CD4-positive, alpha-beta T cell treated with Interleukin-17A for 1 hour (primary cell): ENCODE data around the gene PSMC3.

ENCODE experiments used
- DNase-seq: peaks from one replicate; pipeline ENCODE4 v3.0.0-alpha.2; 2020

PSMC3 gene

DNA sequence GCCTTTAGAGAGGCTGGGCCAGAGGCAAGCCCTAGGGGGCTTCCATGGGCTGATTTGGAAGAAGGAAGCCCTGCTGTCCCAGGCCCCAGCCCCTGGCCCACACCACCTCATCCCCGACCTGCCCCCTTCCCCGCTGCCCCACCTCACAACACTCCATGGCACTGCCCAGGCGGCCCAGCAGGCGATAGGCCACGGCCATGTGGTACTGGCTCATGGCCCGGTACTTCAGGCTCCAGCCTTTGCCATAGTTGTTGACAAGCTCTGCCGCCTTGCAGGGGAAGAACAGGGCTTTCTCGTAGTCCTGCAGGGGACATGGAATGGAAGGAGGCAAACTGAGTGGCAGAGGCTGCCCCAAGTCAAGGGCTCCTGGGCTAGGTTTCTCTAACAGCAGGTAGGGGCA lies 16.3 kb upstream of the PSMC3 start:
- no peak for DNase-seq

DNA sequence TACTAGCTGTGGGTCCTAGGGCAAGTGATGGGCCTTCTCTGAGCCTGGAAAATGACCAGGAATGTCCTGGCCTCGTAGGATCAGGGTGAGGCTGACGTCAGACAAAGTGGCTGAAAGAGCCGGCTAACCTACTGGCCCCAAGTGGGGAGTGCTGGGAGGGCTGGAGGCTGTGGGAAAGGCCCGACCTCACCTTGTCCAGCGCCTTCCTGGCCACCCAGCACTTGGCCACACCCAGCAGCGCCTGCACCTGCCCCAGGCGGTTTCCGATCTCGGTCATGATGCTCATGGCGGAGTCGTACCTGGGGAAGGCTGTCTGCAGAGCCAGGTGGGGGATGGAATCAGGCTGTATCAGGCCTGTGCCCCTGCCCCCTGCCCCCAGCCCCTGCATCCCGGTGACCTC lies 15.2 kb upstream of the PSMC3 start:
- DNase-seq: no peak

DNA sequence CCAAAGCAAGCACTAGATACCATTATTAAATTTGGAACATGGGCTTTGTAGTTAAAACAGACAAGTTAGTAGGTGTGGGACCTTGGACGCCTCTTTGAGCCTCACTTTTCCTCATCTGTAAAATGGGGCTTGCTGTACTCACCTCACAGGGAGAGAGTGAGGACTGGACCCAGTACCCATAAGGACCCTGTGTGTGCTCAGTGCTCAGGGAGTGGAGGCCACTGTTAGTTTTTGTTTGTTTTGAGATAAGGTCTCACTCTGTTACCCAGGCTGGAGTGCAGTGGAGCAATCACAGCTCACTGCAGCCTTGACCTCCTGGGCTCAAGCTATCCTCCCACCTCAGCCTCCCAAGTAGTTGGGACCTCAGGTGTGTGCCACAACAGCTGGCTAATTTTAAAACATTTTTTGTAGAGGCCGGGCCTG lies 13.8 kb upstream of the PSMC3 start:
- DNase-seq: no peak

DNA sequence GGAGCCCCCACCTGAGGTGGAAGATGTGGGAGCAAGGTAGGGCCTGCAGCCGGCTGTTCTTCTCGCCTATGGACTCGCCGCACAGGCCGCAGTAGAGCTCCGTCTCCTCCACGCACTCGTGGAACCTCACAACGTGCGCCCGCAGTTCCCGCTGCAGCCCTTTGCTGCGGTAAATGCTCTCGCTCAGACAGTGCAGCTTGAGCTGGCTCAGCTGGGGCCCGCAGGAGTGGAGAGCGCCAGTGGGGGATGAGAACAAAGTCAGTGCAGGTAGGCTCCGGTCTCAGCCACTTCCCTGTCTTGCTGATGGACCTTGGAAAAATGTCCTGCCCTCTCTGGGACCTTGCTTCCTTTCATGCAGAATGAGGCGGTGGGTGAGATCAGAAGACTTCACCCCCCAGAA lies 12.5 kb upstream of the PSMC3 start:
- no peak for DNase-seq

DNA sequence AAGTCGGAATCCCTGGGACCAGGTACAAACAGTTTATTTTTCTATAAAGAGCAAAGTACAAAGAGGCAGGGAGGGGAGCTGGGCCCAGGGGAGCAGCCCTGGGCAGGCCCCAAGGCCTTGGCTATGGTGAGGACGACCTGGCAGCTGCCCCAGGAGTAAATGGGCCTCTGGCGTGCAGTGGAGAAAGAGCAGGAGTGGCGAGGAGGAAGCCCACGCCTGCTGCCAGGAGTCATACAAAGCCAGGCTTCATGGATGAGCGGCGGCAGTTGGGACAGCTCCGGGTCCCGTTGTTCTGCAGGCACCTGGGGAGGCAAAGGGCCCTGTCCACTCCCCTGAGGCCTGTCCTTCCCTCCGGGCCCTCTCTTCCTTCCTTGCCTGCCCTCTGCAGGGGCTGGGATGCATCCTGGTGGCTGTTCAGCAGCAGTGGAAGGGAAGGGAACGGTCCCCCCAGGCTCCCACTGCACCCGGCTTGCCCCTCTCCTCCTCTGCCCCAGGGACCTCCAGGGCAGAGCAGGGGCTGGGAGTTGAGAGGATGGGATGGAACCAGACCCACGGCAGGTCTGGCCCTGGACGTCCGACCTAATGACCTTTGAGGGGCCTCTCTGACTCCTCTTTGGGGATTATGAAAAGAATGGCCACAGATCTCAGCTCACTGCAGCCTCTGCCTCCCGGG lies 11.6 kb upstream of the PSMC3 start:
- DNase-seq: no peak

DNA sequence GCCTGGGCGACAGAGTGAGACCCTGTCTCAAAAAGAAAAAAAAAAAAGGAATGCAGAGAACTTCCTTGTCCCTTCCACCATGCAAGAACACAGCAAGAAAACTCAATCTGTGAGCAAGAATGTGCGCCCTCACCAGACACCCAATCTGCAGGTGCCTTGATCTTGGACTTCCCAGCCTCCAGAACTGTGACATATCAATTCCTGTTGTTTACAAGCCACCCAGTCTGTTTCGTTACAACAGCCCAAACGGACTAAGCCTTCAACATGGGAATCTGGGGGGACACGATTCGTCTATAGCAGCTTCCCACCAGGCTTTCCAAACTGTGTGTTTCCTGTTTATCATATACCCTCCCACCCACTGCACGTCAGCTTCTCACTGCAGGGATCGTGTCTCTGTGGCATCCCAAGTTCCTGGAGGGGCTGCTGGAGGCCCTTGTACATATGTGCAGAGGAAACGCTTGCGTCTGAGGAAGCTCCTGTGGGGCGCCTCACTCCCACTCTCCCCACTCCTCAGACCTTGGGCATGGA lies 11.0 kb upstream of the PSMC3 start:
- no peak for DNase-seq

DNA sequence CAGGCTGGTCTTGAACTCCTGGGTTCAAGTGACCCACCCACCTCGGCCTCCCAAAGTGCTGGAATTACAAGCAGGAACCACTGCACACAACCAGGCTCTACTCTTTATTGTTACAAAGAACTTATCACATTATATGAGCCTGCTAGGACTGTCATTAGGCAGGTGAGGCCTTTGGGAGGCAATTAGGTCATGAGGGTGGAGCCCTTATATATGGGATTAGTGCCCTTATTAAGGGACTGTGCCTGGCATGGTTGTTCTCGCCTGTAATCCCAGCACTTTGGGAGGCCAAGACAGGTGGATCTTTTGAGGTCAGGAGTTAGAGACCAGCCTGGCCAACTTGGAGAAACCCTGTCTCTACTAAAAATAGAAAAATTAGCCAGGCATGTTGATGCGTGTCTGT lies 10.5 kb upstream of the PSMC3 start:
- DNase-seq: no peak

DNA sequence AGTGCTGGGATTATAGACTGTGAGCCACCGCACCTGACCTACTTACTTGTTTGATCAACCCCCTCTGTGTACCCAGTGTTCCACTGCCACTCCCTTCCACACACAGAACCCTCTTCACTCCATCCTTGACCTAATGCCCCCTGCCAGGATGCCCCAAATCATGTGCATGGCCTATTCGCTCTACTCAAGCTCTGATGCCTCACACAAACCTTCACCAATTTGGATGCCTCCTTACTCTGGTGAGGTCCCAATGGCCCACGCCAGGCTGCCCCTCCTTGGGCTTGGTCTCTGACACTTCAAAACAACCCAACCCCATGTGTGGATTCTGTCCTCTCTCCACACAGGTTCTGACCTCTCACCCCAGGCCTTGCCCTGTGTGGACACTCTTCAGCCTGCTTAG lies 9.4 kb upstream of the PSMC3 start:
- no peak for DNase-seq

DNA sequence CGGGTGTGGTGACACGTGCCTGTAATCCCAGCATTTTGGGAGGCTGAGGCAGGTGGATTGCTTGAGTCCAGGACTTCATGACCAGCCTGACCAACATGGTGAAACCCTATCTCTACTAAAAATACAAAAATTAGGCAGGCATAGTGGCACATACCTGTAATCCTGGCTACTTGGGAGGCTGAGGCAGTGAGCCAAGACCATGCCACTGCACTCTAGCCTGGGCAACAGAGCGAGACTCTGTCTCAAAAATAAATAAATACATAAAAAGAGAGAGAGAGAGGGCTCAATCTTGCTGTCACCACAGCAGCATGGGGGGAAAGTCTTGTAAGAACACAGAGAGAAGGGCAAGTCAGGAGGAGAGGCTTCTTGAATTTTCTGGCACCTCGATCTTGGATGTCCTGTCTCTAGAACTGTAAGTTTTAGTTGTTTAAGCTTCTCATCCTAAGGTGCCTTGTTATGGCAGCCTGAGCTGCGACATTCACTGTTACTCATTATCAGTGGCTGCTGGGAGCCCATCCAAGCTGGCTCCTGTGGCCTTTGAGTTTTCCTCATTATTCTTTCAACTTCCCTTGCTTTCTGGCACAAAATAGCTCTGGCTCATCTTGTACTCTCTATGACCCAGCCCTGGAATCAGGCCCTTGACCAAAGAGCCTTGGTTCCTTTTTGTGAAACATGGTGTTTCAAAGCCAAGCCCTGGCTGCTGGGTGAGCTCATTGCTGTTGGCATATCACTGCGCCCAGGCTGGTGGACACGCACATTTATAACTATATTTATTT lies 8.0 kb upstream of the PSMC3 start:
- no peak for DNase-seq

DNA sequence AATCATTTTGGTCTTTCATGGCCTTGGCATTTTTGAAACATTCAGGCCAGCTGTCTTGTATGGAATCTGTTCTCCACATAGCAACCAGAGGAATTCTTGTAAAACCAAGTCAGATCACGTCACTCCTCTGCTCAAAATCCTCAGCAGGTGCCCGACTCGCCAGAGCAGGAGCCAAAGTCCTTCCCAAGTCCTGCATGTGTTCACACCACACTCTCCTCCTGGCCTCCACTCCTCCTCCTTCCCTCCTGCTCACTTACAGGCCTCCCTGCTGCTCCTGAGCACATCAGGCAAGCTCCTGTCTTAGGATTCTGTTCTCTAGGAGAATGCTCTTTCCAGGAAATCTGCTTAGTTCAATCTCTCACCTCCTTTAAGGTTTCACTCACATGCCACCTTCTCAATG lies 6.9 kb upstream of the PSMC3 start:
- no peak for DNase-seq

DNA sequence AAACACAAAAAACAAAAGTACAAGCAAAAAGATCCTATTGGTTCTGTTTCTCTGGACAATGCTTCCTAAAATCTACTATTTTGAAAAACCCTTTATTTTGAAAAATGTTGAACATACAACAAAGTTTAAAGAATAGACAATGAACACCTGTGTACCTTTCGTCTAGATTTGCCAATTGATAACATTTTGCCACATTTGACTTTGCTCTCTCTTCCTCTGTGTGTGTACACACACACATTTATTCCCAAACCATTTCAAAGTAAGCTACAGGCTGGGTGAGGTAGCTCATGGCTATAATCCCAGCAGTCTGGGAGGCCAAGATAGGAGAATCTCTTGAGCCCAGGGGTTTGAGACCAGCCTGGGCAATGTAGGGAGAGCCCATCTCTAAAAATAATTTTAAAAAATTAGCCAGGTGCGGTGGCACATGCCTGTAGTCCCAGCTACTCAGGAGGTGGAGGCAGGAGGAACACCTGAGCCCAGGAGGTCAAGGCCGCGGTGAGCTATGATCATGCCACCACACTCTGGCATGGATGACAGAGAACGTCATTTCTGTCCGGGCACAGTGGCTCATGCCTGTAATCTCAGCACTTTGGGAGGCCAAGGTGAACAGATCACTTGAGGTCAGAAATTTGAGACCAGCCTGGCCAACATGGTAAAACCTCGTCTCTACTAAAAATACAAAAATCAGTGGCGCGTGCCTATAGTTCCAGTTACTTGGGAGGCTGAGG lies 5.3 kb upstream of the PSMC3 start:
- no peak for DNase-seq

DNA sequence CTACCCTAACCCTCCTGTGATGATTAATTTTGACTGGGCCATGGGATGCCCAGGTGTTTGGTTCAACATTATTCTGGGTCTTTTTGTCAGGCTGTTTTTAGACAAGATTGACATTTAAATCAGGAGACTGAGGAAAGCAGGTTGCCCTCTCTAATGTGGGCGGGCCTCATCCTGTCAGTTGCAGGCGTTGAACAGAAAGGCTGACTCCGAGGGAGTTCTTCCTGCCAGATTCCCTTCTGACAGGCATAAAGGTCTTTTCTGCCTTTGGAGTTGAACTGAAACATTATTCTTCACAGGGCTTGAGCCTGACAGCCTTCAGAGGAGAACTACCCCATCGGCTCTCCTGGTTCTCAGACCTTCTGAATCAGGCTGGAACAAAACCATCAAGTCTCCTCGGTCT lies 4.3 kb upstream of the PSMC3 start:
- DNase-seq: no peak

DNA sequence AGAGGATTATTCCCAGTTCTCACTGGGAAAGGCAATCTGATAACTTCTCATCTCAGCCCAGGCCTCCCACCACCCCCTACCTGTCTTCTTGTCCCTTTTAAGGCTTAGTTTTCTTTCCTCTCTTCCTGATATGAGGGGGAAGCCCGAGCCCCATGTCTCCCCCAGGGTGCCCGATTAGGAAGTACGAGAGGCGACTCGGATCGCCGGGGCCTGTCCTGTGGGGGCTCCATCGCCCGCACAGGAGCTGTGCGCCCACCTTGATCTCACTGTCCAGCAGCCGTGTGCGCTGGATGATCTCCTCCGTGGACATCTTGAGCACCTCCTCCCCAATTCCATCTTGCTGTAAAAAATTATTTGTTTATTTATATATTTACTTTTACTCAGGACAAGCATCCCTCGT lies 628 bp downstream of the PSMC3 start:
- DNase-seq: no peak

DNA sequence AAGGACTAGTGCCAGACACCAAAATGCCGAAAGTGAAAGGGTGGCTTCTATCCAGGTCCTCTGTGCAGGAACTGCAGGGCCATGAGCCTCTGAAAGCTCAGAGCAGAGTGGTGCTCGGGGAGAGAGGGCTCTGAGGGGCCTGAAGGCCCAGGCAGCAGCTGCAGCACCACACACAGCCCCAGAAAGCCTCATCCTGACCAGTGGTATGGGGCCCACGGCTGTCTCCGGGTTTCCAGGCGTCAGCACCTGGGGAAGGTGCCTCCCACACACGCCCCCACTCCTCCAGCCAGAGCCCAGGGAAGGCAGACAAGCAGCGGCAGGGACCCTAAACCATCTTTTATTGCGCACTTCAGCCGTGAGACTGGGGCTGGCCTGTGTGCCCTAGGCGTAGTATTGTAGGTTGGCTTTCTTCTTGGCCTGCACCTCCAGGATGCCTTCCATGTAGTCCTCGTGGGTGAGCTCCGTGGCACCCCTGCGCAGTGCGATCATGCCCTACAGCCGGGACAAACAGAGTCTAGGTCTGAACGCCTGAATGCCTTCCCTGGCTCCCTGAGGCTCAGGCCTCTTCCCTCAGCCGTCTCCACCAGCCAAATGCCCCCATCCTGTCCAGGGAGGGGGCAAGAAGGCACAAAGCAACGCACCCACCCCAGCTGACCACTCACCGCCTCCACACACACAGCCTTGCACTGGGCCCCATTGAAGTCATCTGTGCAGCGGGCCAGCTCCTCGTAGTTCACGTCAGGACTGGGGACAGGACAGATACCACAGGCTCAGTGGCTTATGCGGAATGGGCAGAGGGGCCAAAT lies 7.6 kb downstream of the PSMC3 start:
- DNase-seq: no peak

DNA sequence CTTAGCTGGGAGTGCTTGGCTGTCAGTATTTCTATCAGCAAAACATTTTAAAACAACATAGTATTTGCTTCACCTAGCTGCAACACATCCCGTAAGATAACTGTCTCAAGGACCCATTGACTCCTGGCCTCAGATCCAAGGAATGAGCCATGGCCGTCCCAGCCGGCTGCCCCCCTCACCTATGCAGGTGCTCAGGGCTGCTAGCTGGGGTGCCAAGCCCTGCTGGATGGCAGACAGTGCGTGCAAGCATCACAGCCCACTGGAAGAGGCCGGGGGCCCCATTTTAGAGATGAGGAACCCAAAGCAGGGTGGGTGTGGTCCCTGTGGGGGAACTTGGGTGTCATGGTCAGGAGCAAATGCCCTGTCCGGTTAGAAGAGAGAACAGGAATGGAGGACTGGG lies 8.5 kb downstream of the PSMC3 start:
- DNase-seq: no peak

DNA sequence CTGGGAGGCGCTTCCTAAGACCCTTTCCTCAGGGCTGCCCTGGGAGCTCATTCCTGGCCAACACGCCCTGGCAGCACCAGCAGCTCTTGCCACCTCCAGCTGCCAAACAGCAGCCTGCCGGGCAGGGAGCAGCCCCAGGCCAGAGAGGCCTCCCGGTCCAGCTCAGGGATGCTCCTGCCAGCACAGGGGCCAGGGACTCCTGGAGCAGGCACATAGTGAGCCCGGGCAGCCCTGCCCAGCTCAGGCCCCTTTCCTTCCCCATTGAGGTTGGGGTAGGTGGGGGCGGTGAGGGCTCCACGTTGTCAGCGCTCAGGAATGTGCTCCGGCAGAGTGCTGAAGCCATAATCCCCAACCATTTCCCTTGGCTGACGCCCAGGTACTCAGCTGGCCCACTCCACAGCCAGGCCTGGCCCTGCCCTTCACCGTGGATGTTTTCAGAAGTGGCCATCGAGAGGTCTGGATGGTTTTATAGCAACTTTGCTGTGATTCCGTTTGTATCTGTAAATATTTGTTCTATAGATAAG lies 10.2 kb downstream of the PSMC3 start:
- DNase-seq: no peak

DNA sequence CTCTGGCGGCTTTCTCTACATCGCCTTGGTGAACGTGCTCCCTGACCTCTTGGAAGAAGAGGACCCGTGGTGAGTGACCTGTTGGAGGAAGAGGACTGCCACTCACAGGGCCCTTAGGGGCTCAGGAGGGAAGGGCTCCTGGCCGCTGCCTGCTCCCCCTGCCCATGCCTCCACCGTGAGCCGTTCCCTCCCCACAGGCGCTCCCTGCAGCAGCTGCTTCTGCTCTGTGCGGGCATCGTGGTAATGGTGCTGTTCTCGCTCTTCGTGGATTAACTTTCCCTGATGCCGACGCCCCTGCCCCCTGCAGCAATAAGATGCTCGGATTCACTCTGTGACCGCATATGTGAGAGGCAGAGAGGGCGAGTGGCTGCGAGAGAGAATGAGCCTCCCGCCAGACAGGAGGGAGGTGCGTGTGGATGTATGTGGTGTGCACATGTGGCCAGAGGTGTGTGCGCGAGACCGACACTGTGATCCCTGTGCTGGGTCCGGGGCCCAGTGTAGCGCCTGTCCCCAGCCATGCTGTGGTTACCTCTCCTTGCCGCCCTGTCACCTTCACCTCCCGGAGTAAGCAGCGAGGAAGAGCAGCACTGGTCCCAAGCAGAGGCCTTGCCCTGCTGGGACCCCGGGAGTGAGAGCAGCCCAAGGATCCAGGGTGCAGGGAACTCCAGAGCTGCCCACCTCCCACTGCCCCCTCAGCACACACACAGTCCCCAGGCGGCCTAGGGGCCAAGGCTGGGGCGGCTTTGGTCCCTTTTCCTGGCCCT lies 11.0 kb downstream of the PSMC3 start:
- DNase-seq: no peak

DNA sequence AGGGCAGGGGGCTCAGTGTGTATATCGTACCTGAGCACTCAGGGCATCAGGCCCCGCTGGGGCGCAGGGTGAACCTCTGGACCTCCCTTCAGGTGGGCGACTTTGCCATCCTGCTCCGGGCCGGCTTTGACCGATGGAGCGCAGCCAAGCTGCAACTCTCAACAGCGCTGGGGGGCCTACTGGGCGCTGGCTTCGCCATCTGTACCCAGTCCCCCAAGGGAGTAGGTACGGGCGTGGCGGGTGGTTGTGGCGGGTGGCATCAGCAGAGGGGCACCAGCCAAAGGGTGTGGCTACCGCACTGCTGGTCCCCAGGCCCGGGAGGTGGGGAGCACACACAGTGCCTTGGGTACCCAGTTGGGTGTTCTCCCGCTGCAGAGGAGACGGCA lies 11.6 kb downstream of the PSMC3 start:
- DNase-seq: no peak

DNA sequence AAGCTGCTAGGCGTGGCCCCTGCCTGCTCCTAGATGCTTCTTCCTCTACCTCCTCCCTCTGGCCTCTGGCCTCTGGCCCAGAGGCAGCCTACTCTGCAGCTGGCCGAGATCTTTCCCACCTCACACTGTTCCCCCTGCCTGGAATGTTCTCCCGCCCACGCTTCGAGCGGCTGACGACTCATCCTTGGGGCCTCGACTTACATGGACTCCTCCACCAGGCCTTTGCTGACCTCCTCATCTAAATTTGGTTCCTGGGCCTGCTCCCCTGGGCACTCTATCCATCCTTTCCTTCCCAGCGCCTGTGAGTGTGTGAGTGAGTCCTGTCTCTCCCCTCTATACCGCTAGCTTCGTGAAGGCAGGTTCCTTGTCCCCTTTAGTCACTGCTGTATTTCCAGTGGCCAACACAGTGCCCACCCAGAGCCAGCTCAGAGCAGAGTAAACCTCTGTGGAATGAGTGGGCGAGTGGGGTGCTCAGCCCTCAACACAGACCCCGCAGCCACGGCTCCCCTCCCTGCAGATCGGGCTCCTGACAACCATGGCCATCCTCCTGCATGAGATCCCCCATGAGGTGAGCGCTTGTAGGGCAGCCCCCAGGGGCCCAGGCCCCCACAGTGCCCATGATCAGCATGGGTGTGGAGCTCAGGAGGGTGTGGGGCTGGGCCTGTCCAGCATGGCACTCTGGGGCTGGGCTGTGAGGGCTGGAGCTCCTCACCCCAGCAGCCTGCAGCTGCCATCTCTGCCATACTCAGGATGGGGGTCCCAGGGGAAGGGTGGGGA lies 12.1 kb downstream of the PSMC3 start:
- no peak for DNase-seq

DNA sequence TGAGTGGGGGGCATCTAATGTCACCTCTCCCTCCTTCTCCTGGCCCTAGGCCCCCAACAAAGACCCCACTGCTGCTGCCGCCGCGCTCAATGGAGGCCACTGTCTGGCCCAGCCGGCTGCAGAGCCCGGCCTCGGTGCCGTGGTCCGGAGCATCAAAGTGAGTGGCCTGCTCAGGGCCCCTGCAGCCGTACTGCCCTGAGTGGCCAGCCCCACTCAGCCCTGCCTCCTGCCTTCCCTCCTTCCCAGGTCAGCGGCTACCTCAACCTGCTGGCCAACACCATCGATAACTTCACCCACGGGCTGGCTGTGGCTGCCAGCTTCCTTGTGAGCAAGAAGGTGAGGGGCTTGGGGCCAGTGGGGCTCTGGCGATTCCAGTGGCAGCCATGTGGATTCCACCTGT lies 12.9 kb downstream of the PSMC3 start:
- DNase-seq: no peak
